A673 (cell line): Measurements from ENCODE around the gene GNAZ. TPM values are rescaled to one million over a fixed set of nuclear protein-coding genes. Genes with fewer than 3 reads are reported as not detected.

Experiments
- BruUV-seq: library from RNA; stranded (reverse); fragments of 400-500 nt; replicated peaks from 2 replicates; lab custom pipeline; 2021; lab: Mats Ljungman, UMichigan
- CTCF ChIA-PET: fragments of 300-600 bp; sonication (Branson Sonifier 250); formaldehyde crosslinking; loops from one replicate; lab custom pipeline; 2022; ENCODE audit warnings: antibody characterized with exemption; lab: Charles Lee
- POLR2A ChIA-PET: fragments of 300-600 bp; sonication (Branson Sonifier 250); formaldehyde crosslinking; loops from one replicate; lab custom pipeline; 2022; ENCODE audit warnings: antibody characterized with exemption; ENCODE audit not compliant: low non-redundant PET; lab: Charles Lee
- DNase-seq: peaks from one replicate; pipeline ENCODE4 v3.0.0-alpha.2; 2015; ENCODE audit warnings: low spot score
- H3K27ac ChIP-seq: fragments of 200-600 bp; sonication (generic); 2 replicates; pipeline ENCODE4 v1.5.1; 2016; ENCODE audit warnings: mixed run types, low read depth, mild to moderate bottlenecking, mixed read lengths, antibody characterized with exemption, low read length; ENCODE audit not compliant: poor library complexity, severe bottlenecking
- H3K27me3 ChIP-seq: fragments of 200-600 bp; sonication (generic); replicated peaks from 2 replicates; pipeline ENCODE4 v1.6.1; 2017; ENCODE audit warnings: mixed run types, low read depth, mild to moderate bottlenecking, mixed read lengths, antibody characterized with exemption, low read length; ENCODE audit not compliant: insufficient read depth, poor library complexity
- H3K36me3 ChIP-seq: fragments of 200-600 bp; sonication (generic); 2 replicates; pipeline ENCODE4 v1.6.1; 2016; ENCODE audit warnings: mixed run types, mild to moderate bottlenecking, mixed read lengths, antibody characterized with exemption, low read length; ENCODE audit not compliant: insufficient read depth, poor library complexity, severe bottlenecking
- H3K4me1 ChIP-seq: fragments of 200-600 bp; sonication (generic); 2 replicates; pipeline ENCODE4 v1.6.1; 2017; ENCODE audit warnings: mixed run types, mild to moderate bottlenecking, mixed read lengths, antibody characterized with exemption, low read length; ENCODE audit not compliant: insufficient read depth, poor library complexity, severe bottlenecking
- H3K4me3 ChIP-seq: fragments of 200-600 bp; sonication (generic); 2 replicates; pipeline ENCODE4 v1.5.1; 2016; ENCODE audit warnings: low read depth, mixed run types, mild to moderate bottlenecking, mixed read lengths, low read length; ENCODE audit not compliant: poor library complexity, severe bottlenecking
- H3K9me3 ChIP-seq: fragments of 200-600 bp; sonication (generic); 2 replicates; pipeline ENCODE4 v1.6.1; 2016; ENCODE audit warnings: mixed run types, low read depth, mild to moderate bottlenecking, mixed read lengths, antibody characterized with exemption, low read length; ENCODE audit not compliant: poor library complexity, severe bottlenecking
- EZH2 ChIP-seq: fragments of 200-600 bp; sonication (generic); IDR thresholded peaks from 2 replicates; pipeline ENCODE4 v1.6.1; 2017; ENCODE audit warnings: borderline replicate concordance, low read depth, mild to moderate bottlenecking, mixed read lengths, antibody characterized with exemption, low read length; ENCODE audit not compliant: poor library complexity, severe bottlenecking
- intact Hi-C: fragments of 100-400 bp; cut with micrococcal nuclease; formaldehyde crosslinking; loops from one replicate; pipeline ENCODE4 v1.10.0; 2022; ENCODE audit not compliant: unreplicated experiment
- total RNA-seq: library from RNA; stranded (reverse); gene quantifications from 2 replicates; pipeline ENCODE4 v1.2.3, GENCODE V29; 2021
- TF ChIP-seq, protein P1 (sequence below): fragments of 300-800, 200-600 bp; sonication (generic); conservative IDR thresholded peaks from 2 replicates; pipeline ENCODE4 v1.5.1; 2017; ENCODE audit warnings: low read depth, mild to moderate bottlenecking, antibody characterized with exemption, low read length, moderate library complexity, mixed read lengths

The GNAZ gene
- total RNA-seq, 1 experiment from 2014 or later = 5.1 TPM

DNA sequence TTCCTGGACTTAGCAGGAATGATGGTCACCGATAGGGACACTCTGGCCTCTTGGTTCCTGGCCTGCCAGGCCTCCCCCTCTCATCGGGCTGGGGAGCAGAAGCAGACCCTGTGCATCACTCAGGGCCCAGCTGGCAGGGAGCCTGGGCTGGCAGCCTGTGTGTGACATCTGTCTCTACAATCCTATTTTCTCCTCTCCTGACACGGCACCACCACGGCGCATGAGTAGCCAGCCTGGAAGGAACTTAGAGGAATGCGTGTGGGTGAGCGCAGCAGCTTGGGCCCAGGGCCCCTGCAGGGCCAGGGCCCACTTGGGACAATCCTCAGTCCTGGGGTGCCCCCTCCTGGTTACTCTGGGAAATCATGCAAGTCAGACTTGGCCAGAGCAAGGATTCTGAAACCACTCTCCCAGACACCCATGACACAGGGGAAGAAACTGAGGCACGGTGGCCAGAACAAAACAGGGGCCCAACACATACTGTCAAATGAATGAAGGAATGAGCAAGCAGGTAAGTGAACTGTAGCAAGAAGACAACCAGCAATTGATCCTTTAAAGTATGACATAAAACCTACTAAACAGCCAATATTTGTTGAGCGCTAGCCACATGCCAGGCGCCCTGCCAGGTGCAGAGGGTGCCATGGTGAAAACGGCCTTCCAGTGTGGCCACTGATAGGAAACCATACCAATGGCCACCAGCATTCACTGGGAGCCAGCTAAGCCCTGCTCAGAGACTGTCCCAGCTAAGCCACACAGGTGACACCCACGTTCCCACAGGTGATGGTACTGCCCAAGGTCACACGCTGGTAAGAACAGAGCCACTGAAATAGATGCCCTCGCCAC lies 58.2 kb downstream of the GNAZ start:
- TF ChIP-seq, protein P1, sequence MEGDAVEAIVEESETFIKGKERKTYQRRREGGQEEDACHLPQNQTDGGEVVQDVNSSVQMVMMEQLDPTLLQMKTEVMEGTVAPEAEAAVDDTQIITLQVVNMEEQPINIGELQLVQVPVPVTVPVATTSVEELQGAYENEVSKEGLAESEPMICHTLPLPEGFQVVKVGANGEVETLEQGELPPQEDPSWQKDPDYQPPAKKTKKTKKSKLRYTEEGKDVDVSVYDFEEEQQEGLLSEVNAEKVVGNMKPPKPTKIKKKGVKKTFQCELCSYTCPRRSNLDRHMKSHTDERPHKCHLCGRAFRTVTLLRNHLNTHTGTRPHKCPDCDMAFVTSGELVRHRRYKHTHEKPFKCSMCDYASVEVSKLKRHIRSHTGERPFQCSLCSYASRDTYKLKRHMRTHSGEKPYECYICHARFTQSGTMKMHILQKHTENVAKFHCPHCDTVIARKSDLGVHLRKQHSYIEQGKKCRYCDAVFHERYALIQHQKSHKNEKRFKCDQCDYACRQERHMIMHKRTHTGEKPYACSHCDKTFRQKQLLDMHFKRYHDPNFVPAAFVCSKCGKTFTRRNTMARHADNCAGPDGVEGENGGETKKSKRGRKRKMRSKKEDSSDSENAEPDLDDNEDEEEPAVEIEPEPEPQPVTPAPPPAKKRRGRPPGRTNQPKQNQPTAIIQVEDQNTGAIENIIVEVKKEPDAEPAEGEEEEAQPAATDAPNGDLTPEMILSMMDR = peak; percentile 84
- no peak for TF ChIP-seq EZH2
- Histone ChIP-seq H3K4me3 (no peak overlapping the region), H3K4me1 (no peaks in the 10 kb centered on the region), H3K27ac (no peak overlapping the region), H3K27me3 (no peaks in the 10 kb centered on the region), H3K36me3 (no peaks in the 10 kb centered on the region), H3K9me3 (no peaks in the 10 kb centered on the region)
- intact Hi-C loops = loop anchor here (1.0 to 10.0 kb wide), 2 partner anchors 169 to 274 kb away; no protein-coding TSS in a partner anchor
- DNase-seq = peak; percentile 82
- BruUV-seq = no TSS peak
- CTCF ChIA-PET = interaction anchor here (0.6 to 3.5 kb wide), 3 partner anchors 130 to 171 kb away, joined by 3 to 38 read pairs (median 10); no protein-coding TSS in a partner anchor
- POLR2A ChIA-PET = no interaction called here

DNA sequence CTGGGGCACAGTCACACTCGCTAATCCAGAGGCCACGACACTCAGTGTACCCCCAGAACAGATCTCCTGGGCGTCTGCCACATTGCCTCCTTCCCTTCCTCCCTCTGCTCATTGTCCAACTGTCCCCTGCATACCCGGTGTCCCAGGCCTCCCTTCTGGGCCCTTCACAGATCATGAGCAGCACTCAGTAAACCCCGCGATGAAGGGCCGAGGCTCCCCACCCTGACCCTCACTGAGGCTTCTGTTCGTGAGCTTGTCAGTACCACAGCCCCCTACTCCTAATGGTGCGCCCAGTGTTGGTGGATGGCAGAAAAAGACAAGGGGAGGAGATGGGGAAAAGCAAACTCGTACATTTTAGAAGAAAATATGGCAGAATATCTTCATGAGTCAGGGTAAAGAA lies 58.8 kb downstream of the GNAZ start:
- DNase-seq = no peak
- Histone ChIP-seq H3K4me1 (no peaks in the 10 kb centered on the region), H3K27me3 (no peaks in the 10 kb centered on the region), H3K36me3 (no peaks in the 10 kb centered on the region), H3K4me3 (no peak overlapping the region), H3K9me3 (no peaks in the 10 kb centered on the region), H3K27ac (no peak overlapping the region)
- POLR2A ChIA-PET = no interaction called here
- TF ChIP-seq, protein P1 = no peak
- no peak for TF ChIP-seq EZH2
- CTCF ChIA-PET = interaction anchor here (1.9 to 3.5 kb wide), 2 partner anchors 169 to 172 kb away, joined by 10 to 38 read pairs; no protein-coding TSS in a partner anchor
- BruUV-seq = no TSS peak
- intact Hi-C loops = loop anchor here (10.0 kb wide), 1 partner anchor 274 kb away; no protein-coding TSS in a partner anchor

GRCh38 chr22:23130697-23131096 lies 60.4 kb downstream of the GNAZ start:
- Histone ChIP-seq H3K27ac (no peak overlapping the region), H3K4me3 (no peak overlapping the region), H3K27me3 (no peaks in the 10 kb centered on the region), H3K9me3 (no peaks in the 10 kb centered on the region), H3K4me1 (no peaks in the 10 kb centered on the region), H3K36me3 (no peaks in the 10 kb centered on the region)
- DNase-seq = no peak
- no TSS peak for BruUV-seq
- ChIA-PET CTCF (interaction anchor here (1.8 kb wide), 1 partner anchor 170 kb away, joined by 9 read pairs; no protein-coding TSS in a partner anchor), POLR2A (no interaction called here)
- TF ChIP-seq, protein P1 = no peak
- no peak for TF ChIP-seq EZH2
- intact Hi-C loops = no loop called here
